GM18873 (cell line): ENCODE data around the gene RBM20.
"Not testable (repeated sequence)": the region's sequence is repeated elsewhere in the genome, so short reads cannot be mapped to it uniquely, and the experiment has no call there.

Experiments
- ATAC-seq: cut with Tn5 transposase; IDR thresholded peaks from one replicate; pipeline ENCODE4 v1.9.1; 2021; ENCODE audit warnings: mild to moderate bottlenecking, moderate library complexity, moderate number of reproducible peaks; ENCODE audit not compliant: unreplicated experiment, low FRiP score

RBM20 gene

GRCh38 chr10:110699859-110700468 lies 55.8 kb downstream of the RBM20 start:
- ATAC-seq: no peak

- ATAC-seq: no peak
Observed at GRCh38 chr10:110700947-110701616, 56.9 kb downstream of the RBM20 start.

- ATAC-seq: no peak
Observed at GRCh38 chr10:110701617-110701971, 57.5 kb downstream of the RBM20 start.

GRCh38 chr10:110704070-110704469 lies 59.9 kb downstream of the RBM20 start:
- no peak for ATAC-seq

GRCh38 chr10:110704906-110705476 lies 60.9 kb downstream of the RBM20 start:
- no peak for ATAC-seq

- ATAC-seq: not testable (repeated sequence)
Observed at GRCh38 chr10:110705596-110705995, 61.5 kb downstream of the RBM20 start.

GRCh38 chr10:110706690-110707098 lies 62.6 kb downstream of the RBM20 start:
- ATAC-seq: no peak

- no peak for ATAC-seq
Observed at GRCh38 chr10:110708776-110709443, 64.8 kb downstream of the RBM20 start.

GRCh38 chr10:110709444-110709828 lies 65.3 kb downstream of the RBM20 start:
- no peak for ATAC-seq

GRCh38 chr10:110709964-110710587 lies 65.9 kb downstream of the RBM20 start:
- ATAC-seq: no peak

- no peak for ATAC-seq
Observed at GRCh38 chr10:110710621-110711020, 66.5 kb downstream of the RBM20 start.

GRCh38 chr10:110711382-110711781 lies 67.2 kb downstream of the RBM20 start:
- ATAC-seq: no peak

- no peak for ATAC-seq
Observed at GRCh38 chr10:110714356-110714755, 70.2 kb downstream of the RBM20 start.

GRCh38 chr10:110717781-110718589 lies 73.8 kb downstream of the RBM20 start:
- ATAC-seq: no peak

- no peak for ATAC-seq
Observed at GRCh38 chr10:110721406-110722038, 77.4 kb downstream of the RBM20 start.

GRCh38 chr10:110723224-110723891 lies 79.2 kb downstream of the RBM20 start:
- no peak for ATAC-seq

GRCh38 chr10:110724116-110724921 lies 80.2 kb downstream of the RBM20 start:
- ATAC-seq: peak; percentile 68

- ATAC-seq: no peak
Observed at GRCh38 chr10:110724937-110725336, 80.8 kb downstream of the RBM20 start.
